GM12891 (cell line): ENCODE results near the gene DHX35.

ENCODE experiments used
- PAX5 ChIP-seq: IDR thresholded peaks from 2 replicates; pipeline ENCODE4 v1.6.1; 2011; ENCODE audit warnings: low read length, moderate library complexity, mild to moderate bottlenecking; ENCODE audit not compliant: insufficient read depth, severe bottlenecking
- POLR2A ChIP-seq: IDR thresholded peaks from 2 replicates; pipeline ENCODE4 v1.6.1; 2011; ENCODE audit warnings: low read depth, low read length, control low read depth
- POLR2AphosphoS5 ChIP-seq: IDR thresholded peaks from 2 replicates; pipeline ENCODE4 v1.6.1; 2011; ENCODE audit warnings: low read depth, low read length, control low read depth
- POU2F2 ChIP-seq: IDR thresholded peaks from 2 replicates; pipeline ENCODE4 v1.6.1; 2011; ENCODE audit warnings: low read depth, mild to moderate bottlenecking, control low read depth, low read length, moderate library complexity
- SPI1 ChIP-seq: IDR thresholded peaks from 2 replicates; pipeline ENCODE4 v1.6.1; 2011; ENCODE audit warnings: low read depth, low read length, control low read depth
- TAF1 ChIP-seq: IDR thresholded peaks from 2 replicates; pipeline ENCODE4 v1.6.1; 2011; ENCODE audit warnings: low read depth, low read length, control low read depth

- no peak for TF ChIP-seq POLR2A
- TF ChIP-seq POLR2AphosphoS5: no peak
- no peak for TF ChIP-seq PAX5
- TF ChIP-seq TAF1: no peak
- no peak for TF ChIP-seq SPI1
- TF ChIP-seq POU2F2: no peak
These were observed 26.2 kb upstream of the DHX35 start for GRCh38 chr20:38935967-38936407.
